Erythroblast (primary cell): ENCODE results near the gene MSH3.
"Not testable (repeated sequence)": the region's sequence is repeated elsewhere in the genome, so short reads cannot be mapped to it uniquely, and the experiment has no call there.

ENCODE experiments used
- DNase-seq, 2 experiments: peaks; one replicate each; lab custom pipeline; 2025; lab: John Stamatoyannopoulos, UW
- GATA1 ChIP-seq: IDR thresholded peaks from 2 replicates; pipeline ENCODE4 v1.6.1; 2011; ENCODE audit warnings: low read depth, mild to moderate bottlenecking, control low read depth, low read length, moderate library complexity
- POLR2A ChIP-seq: IDR thresholded peaks from 2 replicates; pipeline ENCODE4 v1.6.1; 2011; ENCODE audit warnings: mild to moderate bottlenecking, low read length

MSH3 gene

DNA sequence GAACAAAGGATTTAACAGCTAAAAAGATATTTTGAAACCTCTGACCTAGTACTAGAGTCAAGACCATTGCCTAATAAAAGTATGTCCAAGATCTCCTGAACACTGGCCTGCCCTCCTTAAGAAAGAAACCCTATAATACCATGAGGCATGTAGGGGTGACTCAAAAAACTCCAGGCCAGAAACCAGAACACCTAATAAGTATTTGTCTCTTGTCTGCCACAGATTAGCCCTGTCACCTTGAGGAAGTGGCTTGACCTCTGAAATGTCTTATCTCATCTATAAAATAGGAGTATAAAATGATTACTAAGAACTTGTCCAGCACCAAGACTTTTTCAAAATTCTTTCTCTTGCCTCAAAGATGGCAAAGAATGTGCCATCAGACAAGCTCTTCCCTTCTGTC lies 180.3 kb downstream of the MSH3 start:
- TF ChIP-seq POLR2A (no peak), GATA1 (no peak)
- no peak for DNase-seq

DNA sequence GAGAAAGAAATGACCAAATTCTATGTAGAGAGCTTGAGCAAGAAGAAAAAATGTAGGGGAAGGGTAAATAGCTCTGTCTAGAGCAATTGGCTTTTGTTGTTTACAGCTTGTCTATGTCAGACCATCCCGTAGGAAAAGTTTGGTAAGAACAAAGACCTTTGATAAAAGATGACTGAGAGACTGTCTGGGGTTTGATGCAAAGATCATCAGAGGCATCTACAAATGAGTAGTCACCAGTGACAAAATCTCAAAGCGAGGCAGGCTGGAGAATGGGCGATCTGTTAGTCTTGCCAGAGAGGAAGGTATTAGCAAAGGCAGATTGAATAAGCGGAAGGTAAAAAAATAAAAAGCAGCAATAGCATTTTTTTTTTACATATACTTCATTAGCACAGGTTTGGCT lies 180.7 kb downstream of the MSH3 start:
- DNase-seq: no peak
- TF ChIP-seq GATA1 (no peak), POLR2A (no peak)

DNA sequence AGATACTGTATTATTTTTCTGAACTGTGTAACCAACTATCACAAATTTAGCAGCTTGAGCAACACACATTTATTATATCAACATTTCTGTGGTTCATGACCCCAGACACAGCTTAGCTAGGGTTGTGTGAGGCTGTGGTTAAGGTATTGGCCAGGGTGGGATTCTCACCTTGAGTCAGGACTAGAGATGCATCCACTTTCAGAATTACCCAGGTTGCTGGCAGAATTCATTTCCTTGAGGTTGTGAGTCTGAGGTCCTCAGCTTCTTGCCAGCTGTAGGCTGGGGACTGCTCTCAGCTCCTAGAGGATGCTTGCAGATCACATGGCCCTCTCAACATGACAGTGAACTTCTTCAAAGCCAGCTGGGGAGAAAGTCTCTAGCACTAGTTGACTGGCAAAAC lies 183.2 kb downstream of the MSH3 start:
- no peak for DNase-seq
- TF ChIP-seq GATA1: no peak
- TF ChIP-seq POLR2A: no peak

DNA sequence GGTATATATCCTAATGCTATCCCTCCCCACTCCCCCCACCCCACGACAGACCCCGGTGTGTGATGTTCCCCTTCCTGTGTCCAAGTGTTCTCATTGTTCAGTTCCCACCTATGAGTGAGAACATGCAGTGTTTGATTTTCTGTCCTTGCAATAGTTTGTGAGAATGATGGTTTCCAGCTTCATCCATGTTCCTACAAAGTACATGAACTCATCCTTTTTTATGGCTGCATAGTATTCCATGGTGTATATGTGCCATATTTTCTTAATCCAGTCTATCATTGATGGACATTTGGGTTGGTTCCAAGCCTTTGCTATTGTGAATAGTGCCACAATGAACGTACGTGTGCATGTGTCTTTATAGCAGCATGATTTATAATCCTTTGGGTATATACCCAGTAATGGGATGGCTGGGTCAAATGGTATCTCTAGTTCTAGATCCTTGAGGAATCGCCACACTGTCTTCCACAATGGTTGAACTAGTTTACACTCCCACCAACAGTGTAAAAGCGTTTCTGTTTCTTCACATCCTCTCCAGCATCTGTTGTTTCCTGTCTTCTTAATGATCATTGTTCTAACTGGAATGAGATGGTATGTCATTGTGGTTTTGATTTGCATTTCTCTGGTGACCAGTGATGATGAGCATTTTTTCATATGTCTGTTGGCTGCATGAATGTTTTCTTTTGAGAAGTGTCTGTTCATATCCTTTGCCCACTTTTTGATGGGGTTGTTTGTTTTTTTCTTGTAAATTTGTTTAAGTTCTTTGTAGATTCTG lies 186.8 kb downstream of the MSH3 start:
- DNase-seq: not testable (repeated sequence)

DNA sequence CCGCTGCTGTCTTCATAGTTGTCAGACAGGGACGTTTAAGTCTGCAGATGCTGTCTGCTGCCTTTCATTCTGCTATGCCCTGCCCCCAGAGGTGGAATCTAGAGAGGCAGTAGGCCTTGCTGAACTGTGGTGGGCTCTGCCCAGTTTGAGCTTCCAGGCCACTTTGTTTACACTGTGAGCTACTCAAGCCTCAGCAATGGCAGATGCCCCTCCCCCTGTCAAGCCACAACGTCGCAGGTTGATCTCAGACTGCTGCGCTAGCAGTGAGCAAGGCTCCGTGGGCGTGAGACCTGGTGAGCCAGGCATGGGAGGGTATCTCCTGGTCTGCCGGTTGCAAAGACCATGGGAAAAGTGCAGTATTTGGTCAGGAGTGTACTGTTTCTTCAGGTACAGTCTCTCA lies 192.0 kb downstream of the MSH3 start:
- not testable (repeated sequence) for DNase-seq

DNA sequence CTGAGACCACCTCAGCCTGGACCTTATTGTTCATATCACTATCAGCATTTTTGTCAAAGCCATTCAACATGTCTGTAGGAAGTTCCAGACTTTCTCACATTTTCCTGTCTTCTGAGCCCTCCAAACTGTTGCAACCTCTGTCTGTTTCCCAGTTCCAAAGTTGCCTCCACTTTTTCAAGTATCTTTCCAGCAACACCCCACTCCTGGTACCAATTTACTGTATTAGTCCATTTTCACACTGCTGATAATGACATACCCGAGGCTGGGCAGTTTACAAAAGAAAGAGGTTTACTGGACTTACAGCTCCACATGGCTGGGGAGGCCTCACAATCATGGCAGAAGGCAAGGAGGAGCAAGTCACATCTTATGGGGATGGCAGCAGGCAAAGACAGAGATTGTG lies 195.7 kb downstream of the MSH3 start:
- DNase-seq: not testable (repeated sequence)

DNA sequence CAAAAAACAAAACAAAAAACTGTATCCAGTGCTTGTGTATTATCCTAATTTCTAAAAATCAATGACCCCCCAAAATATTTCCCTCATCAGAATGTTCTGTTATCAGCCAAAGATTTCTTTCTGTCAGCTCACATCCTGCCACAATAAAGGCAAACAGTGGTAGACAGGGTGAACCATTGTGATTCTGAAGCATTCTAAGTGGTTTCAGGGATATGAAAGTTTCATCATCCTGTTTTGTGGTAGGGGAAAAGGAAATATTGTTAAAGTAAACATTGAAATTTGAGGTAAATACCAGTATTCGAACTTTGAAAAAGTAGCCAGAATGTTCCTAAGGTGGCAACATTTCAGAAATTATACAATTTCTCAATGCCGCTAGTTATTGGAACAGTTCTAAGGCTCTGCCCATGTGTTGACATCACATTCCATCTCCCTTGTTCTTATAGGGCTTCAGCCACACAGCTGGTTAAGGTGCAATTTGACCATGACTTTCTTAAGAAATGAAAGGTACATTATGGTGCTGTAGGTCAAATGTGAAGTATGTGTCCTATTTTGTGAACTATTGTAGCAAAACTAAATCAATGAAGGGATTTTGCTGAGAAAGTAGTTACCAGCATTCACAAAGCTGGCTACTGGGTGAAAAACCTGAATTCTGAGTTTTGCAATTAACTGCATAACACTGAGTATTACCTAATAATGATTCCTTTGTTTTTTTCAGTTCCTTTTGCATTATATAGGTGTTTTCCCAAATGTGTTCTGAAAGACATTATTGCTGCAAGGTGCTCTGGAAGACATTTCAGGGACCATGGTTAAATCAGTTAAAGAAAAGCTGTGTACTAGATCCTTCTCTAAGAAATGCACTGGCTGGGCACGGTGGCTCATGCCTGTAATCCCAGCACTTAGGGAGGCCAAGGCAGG lies 198.1 kb downstream of the MSH3 start:
- no peak for DNase-seq
- TF ChIP-seq POLR2A (no peak), GATA1 (no peak)

DNA sequence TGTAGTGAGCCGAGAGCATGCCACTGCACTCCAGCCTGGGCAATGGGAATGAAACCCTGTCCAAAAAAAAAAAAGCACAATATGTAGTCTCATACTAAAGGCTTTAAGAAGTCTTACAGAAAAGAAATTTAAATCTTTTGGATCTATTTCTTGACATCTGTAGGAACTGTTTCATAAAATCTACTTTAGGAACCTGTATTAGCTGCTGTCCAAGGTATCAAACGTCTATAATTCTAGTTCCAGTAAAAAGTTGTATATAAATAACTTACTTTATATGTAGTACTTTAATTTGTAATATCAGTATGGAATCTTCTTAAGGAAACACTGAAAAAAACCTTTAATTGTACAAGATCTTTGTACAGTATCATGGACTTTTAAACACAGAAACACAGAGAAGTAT lies 199.0 kb downstream of the MSH3 start:
- no peak for TF ChIP-seq GATA1
- no peak for TF ChIP-seq POLR2A
- DNase-seq: no peak

DNA sequence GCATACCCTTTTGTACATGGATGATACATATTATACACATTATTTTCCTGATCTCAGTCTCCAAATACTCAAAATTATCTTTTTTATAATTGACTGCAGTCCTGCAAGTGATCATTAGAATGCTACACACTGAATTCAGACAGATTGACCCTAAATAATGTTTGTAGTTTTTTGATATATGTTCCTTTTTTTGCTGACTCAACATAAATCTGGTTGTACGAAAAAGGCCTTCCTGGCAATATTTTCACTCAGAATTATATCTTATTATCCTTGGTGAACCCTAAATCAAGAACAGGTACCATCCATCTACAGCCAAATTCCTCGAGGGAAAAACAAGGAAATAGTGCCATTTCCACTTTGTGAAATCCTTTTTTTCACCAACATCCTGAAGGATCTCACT lies 200.1 kb downstream of the MSH3 start:
- DNase-seq: no peak
- no peak for TF ChIP-seq POLR2A
- TF ChIP-seq GATA1: no peak

DNA sequence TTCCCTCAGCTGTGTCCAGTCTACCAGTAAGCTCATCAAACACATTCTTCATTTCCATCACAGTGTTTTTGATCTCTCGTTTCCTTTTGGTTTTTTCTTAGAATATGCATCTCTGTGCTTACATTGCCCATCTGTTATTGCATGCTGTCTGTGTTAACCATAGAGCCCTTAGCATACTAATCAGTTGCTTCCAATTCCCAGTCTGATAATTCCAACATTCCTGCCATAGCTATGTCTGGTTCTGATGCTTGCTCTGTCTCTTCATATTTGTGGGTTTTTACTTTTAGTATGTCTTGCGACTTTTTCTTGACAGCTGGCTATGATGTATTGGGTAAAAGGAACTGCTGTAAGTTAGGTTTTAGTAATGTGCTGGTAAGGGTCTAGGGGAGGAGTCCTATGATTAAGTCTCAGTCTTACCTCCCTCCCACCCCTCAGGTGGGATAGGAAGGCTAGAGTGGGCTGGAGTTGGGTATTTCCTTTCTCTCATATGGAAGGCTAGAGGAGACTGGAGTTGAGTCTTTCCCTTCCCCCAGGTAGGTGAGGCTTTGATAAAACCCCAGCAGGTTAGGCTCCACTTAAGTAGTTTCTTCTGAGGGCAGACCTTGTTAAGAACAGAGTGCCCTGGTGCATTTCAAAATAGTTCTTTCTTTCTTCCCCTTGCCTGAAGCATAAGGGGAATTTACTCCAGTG lies 206.6 kb downstream of the MSH3 start:
- DNase-seq: no peak

DNA sequence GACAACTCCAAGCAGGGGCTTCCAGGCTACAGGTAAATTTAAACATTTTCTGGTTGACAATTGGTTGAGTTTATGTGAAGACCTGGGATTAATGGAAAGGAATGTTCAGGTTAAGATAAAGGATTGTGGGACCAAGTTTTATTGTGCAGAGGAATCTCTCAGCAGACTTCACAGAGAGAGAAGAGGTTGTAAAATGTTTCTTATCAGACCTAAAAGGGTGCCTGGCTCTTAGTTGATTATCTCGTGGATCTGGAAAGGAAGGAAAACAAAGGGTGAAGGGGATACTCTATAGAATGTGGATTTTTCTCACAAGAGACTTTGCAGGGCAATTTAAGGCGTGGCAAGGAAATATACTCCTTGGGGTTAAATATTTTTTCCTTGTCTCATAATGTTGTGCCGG lies 209.3 kb downstream of the MSH3 start:
- no peak for TF ChIP-seq POLR2A
- TF ChIP-seq GATA1: no peak
- no peak for DNase-seq

More for the DNA sequence above, 206.6 kb downstream of the MSH3 start:
- no peak for TF ChIP-seq POLR2A
- TF ChIP-seq GATA1: no peak

DNA sequence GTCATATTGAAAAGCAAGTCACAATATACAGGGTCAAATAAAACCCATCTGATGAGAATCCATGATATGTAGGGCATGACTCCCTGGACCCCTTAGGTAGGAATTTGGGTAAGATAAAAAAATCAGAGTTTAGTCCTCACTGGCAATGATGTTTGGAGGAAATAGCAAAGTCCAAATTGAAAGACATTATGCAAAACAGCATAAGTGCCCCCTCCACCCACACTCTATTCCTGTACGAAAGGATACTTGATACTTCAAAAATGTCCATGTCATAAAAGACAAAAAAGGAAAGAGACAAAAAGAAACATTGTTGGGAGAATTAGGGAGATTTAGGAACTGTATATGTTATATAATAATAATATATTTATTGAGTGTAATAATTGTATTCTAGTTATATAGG lies 209.7 kb downstream of the MSH3 start:
- DNase-seq: no peak
- TF ChIP-seq GATA1: no peak
- no peak for TF ChIP-seq POLR2A

DNA sequence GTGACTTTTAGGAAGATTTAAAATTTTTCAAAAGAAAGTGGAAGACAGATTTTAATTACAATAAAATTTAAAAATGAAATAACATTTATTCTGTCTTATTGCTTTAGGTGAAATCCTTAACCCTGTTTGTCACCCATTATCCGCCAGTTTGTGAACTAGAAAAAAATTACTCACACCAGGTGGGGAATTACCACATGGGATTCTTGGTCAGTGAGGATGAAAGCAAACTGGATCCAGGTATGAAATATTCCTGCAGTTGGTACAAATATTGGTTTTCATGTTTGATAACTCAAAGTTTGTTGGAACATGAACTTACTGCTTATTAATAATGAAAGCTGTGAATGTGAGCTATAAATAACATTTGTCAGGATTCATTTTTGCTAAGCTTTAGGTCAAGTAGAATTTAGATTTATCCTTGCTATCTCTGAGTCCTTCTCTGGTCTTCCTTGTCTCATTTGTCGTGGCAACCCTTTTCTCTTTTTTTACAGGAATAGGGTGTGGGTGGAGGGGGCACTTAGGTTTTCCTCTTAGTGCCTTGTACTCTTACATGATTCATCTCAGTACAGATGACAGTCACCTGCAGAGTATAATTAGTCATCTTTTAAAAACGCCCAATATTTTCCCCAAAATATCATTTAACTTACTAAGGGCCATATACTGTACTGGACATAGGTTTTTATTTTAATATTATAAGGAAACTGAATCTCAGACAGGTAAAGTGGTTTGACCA lies 210.4 kb downstream of the MSH3 start:
- TF ChIP-seq GATA1: no peak
- no peak for TF ChIP-seq POLR2A
- DNase-seq: no peak
